OCI-LY1 (cell line): ENCODE results near the gene DUSP22.
A peak's percentile ranks its signal among the peaks of the same experiment; 100 is the strongest.

ENCODE experiments used
- H2AFZ ChIP-seq: fragments of 200-600 bp; sonication (generic), shearing (Covaris generic); 2 replicates; pipeline ENCODE4 v1.6.0; 2014; ENCODE audit warnings: antibody characterized with exemption, mild to moderate bottlenecking, low read length
- H3F3A ChIP-seq: fragments of 200-600 bp; sonication (generic), shearing (Covaris generic); 2 replicates; pipeline ENCODE4 v1.6.0; 2014; ENCODE audit warnings: mild to moderate bottlenecking, antibody characterized with exemption, low read length, moderate library complexity; ENCODE audit not compliant: insufficient read depth
- H3K27ac ChIP-seq: fragments of 200-600 bp; sonication (generic); 2 replicates; pipeline ENCODE4 v1.5.1; 2014; ENCODE audit warnings: low read length, mixed run types, mild to moderate bottlenecking, low read depth; ENCODE audit not compliant: poor library complexity, severe bottlenecking
- H3K27me3 ChIP-seq: fragments of 200-600 bp; sonication (generic); 2 replicates; pipeline ENCODE4 v1.6.0; 2014; ENCODE audit warnings: antibody characterized with exemption, mild to moderate bottlenecking, low read length, moderate library complexity; ENCODE audit not compliant: insufficient read depth
- H3K36me3 ChIP-seq: fragments of 200-600 bp; sonication (generic); 2 replicates; pipeline ENCODE4 v1.6.1; 2014; ENCODE audit warnings: mild to moderate bottlenecking, antibody characterized with exemption, low read length, moderate library complexity, mixed read lengths; ENCODE audit not compliant: insufficient read depth
- H3K4me1 ChIP-seq: fragments of 200-600 bp; sonication (generic); 2 replicates; pipeline ENCODE4 v1.5.1; 2014; ENCODE audit warnings: mild to moderate bottlenecking, low read length, moderate library complexity; ENCODE audit not compliant: insufficient read depth, severe bottlenecking
- H3K4me2 ChIP-seq: fragments of 200-600 bp; sonication (generic), shearing (Covaris generic); 2 replicates; pipeline ENCODE4 v1.6.1; 2014; ENCODE audit warnings: low read length
- H3K4me3 ChIP-seq: fragments of 200-600 bp; sonication (generic); 2 replicates; pipeline ENCODE4 v1.5.1; 2014; ENCODE audit warnings: low read length, low read depth, mild to moderate bottlenecking, mixed read lengths; ENCODE audit not compliant: poor library complexity, severe bottlenecking
- H3K79me2 ChIP-seq: fragments of 200-600 bp; shearing (Covaris generic); 2 replicates; pipeline ENCODE4 v1.6.1; 2016; ENCODE audit warnings: mixed run types, low read length, mixed read lengths; ENCODE audit not compliant: insufficient read depth
- H3K9ac ChIP-seq: fragments of 200-600 bp; sonication (generic), shearing (Covaris generic); 2 replicates; pipeline ENCODE4 v1.6.1; 2014; ENCODE audit warnings: mild to moderate bottlenecking, low read length, mixed read lengths
- H3K9me2 ChIP-seq: fragments of 200-600 bp; sonication (generic), shearing (Covaris generic); 2 replicates; pipeline ENCODE4 v1.6.1; 2014; ENCODE audit warnings: low read depth, mild to moderate bottlenecking, low read length, mixed read lengths
- H3K9me3 ChIP-seq: fragments of 200-600 bp; shearing (Covaris generic); 2 replicates; pipeline ENCODE4 v1.6.1; 2014; ENCODE audit warnings: low read length, mixed read lengths
- H4K20me1 ChIP-seq: fragments of 200-600 bp; sonication (generic), shearing (Covaris generic); 2 replicates; pipeline ENCODE4 v1.6.0; 2016; ENCODE audit warnings: mild to moderate bottlenecking, low read length; ENCODE audit not compliant: insufficient read depth
- CTCF ChIP-seq: fragments of 200-600 bp; sonication (generic), shearing (Covaris generic); IDR thresholded peaks from 2 replicates; pipeline ENCODE4 v1.5.1; 2017; ENCODE audit warnings: mild to moderate bottlenecking, antibody characterized with exemption, low read length, moderate library complexity, mixed read lengths
- EZH2 ChIP-seq: fragments of 200-600 bp; sonication (generic), shearing (Covaris generic); IDR thresholded peaks from 2 replicates; pipeline ENCODE4 v1.8.0; 2017; ENCODE audit warnings: borderline replicate concordance, mixed run types, mild to moderate bottlenecking, antibody characterized with exemption, low read length, moderate library complexity, mixed read lengths

The DUSP22 gene

GRCh38 chr6:290111-290922 is 2.0 kb upstream of the DUSP22 start:
- Histone ChIP-seq H3K27me3 (no peaks in the 10 kb centered on the region; the same call in 1 of the 2 replicates), H3K4me1 (peaks cover 19% of the 10 kb centered on the region), H3K27ac (no peak overlapping the region), H2AFZ (no peak overlapping the region), H3K36me3 (no peaks in the 10 kb centered on the region; the same call in 1 of the 2 replicates), H4K20me1 (no peaks in the 10 kb centered on the region), H3K79me2 (no peaks in the 10 kb centered on the region), H3K4me3 (no peak overlapping the region), H3K9ac (no peak overlapping the region), H3K9me2 (no peaks in the 10 kb centered on the region), H3K9me3 (0 out of 2 replicates have a peak, but pooled peaks cover 4% of the 10 kb centered on the region), H3K4me2 (no peak overlapping the region), H3F3A (no peaks in the 10 kb centered on the region)
- no peak for TF ChIP-seq EZH2
- no peak for TF ChIP-seq CTCF

DNA sequence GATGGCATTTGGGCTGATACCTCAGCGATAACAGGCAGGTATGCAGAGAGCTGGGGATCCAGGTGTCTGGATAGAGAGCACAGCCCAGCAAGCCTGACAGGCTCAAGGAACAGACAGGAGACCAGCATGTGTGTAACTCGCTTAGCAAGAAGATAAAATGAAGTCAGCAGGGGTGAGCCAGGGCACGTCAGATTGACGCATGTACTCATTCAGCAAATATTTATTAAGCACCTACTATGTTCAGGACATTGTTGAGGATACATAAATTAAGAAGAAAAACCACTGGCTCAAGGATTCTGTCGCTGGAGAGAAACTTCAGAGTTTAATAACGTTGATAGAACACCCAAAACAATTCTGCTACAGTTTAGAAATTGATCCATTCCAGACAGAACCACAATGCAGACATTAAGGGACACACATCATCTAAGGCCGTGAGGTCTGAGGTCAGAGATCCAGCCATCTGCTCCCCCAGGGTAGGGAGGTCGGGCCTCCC is 1.0 kb upstream of the DUSP22 start:
- Histone ChIP-seq H3K4me1 (peaks cover 23% of the 10 kb centered on the region), H3K79me2 (no peaks in the 10 kb centered on the region), H2AFZ (no peak overlapping the region), H3K4me2 (peak overlapping the region; percentile 81), H3K9me2 (no peaks in the 10 kb centered on the region), H3K9ac (peak overlapping the region; percentile 58), H3K27me3 (no peaks in the 10 kb centered on the region; the same call in 1 of the 2 replicates), H3F3A (no peaks in the 10 kb centered on the region), H3K36me3 (no peaks in the 10 kb centered on the region; the same call in 1 of the 2 replicates), H3K27ac (peak overlapping the region; percentile 37), H3K4me3 (peak overlapping the region; percentile 70), H3K9me3 (0 out of 2 replicates have a peak, but pooled peaks cover 4% of the 10 kb centered on the region), H4K20me1 (no peaks in the 10 kb centered on the region)
- TF ChIP-seq EZH2 = no peak
- no peak for TF ChIP-seq CTCF

DNA sequence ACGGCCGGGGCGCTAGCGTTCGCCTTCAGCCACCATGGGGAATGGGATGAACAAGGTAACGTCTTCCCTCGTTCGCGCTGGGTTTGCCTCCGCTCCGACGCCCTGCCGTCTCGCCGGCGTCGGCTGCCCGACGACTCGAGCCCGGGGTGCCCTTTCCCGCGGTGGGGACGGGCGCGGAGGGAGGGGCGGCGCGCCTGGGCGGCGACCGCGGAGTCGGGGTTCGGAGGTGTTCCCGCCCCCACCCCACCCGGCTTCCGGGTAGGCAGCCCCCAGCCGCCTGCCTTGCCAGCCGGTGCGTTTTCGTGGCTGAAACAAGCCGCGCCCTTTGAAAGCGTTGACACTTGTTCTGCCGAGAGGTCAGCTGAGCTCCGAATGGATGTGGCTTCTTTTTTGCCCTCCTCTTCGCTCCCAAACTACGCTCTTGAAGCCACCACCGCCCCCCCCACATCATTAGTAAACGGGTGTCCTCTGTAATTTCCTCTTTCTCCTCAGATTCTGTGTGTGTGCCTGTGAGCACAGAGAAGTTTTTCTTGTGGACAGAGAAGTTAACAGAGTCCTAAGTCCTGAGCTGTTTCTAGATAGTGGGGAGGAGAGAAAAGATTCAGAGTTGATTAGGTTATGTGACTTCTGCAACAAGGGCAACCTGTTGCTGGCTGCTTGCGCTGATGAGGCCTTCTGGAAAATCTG is 362 bp downstream of the DUSP22 start:
- Histone ChIP-seq H3F3A (no peaks in the 10 kb centered on the region), H3K79me2 (no peaks in the 10 kb centered on the region), H2AFZ (no peak overlapping the region), H3K4me2 (peak overlapping the region; percentile 81), H4K20me1 (no peaks in the 10 kb centered on the region), H3K9me2 (no peaks in the 10 kb centered on the region), H3K9ac (peak overlapping the region; percentile 74), H3K27me3 (no peaks in the 10 kb centered on the region; the same call in 1 of the 2 replicates), H3K36me3 (no peaks in the 10 kb centered on the region; the same call in 1 of the 2 replicates), H3K4me1 (peaks cover 25% of the 10 kb centered on the region), H3K4me3 (peak overlapping the region; percentile 70), H3K9me3 (0 out of 2 replicates have a peak, but pooled peaks cover 4% of the 10 kb centered on the region), H3K27ac (peak overlapping the region; percentile 18)
- TF ChIP-seq EZH2 (no peak), CTCF (peak; percentile 17; the same call in 1 of the 2 replicates)
